H9 (cell line): ENCODE data around the gene PPP1R16B. TPM values are rescaled to one million over a fixed set of nuclear protein-coding genes. Genes with fewer than 3 reads are reported as not detected.

ENCODE experiments used
- DNase-seq: peaks from one replicate; pipeline ENCODE4 v3.0.0-alpha.2; 2017
- H2AFZ ChIP-seq: one replicate; pipeline ENCODE4 v1.6.1; 2013; ENCODE audit warnings: mild to moderate bottlenecking, low read length, control low read depth, moderate library complexity
- H2AK5ac ChIP-seq: 2 replicates; pipeline ENCODE4 v1.6.1; 2013; ENCODE audit warnings: low read length, control low read depth, mixed read lengths; ENCODE audit not compliant: insufficient read length
- H2BK120ac ChIP-seq: one replicate; pipeline ENCODE4 v1.6.1; 2013; ENCODE audit warnings: low read depth, mild to moderate bottlenecking, low read length, control low read depth, inconsistent platforms; ENCODE audit not compliant: poor library complexity, severe bottlenecking
- H2BK12ac ChIP-seq: 2 replicates; pipeline ENCODE4 v1.6.1; 2013; ENCODE audit warnings: low read length, control low read depth, mixed read lengths, low read depth; ENCODE audit not compliant: insufficient read length
- H2BK15ac ChIP-seq: 2 replicates; pipeline ENCODE4 v1.6.1; 2013; ENCODE audit warnings: low read depth, low read length, control low read depth
- H2BK20ac ChIP-seq: one replicate; pipeline ENCODE4 v1.6.1; 2013; ENCODE audit warnings: low read depth, mild to moderate bottlenecking, low read length, control low read depth, inconsistent platforms; ENCODE audit not compliant: poor library complexity, severe bottlenecking
- H2BK5ac ChIP-seq: 2 replicates; pipeline ENCODE4 v1.6.1; 2013; ENCODE audit warnings: low read length, control low read depth, mixed read lengths; ENCODE audit not compliant: insufficient read length
- H3K14ac ChIP-seq: 2 replicates; pipeline ENCODE4 v1.6.1; 2013; ENCODE audit warnings: low read length, control low read depth; ENCODE audit not compliant: insufficient read depth
- H3K18ac ChIP-seq: 2 replicates; pipeline ENCODE4 v1.6.1; 2013; ENCODE audit warnings: low read depth, mild to moderate bottlenecking, mixed read lengths, low read length, control low read depth; ENCODE audit not compliant: insufficient read length
- H3K23ac ChIP-seq: 2 replicates; pipeline ENCODE4 v1.6.1; 2013; ENCODE audit warnings: low read length, control low read depth, mixed read lengths, low read depth; ENCODE audit not compliant: insufficient read length
- H3K23me2 ChIP-seq: 2 replicates; pipeline ENCODE4 v1.6.1; 2013; ENCODE audit warnings: low read depth, mild to moderate bottlenecking, mixed read lengths, low read length, control low read depth; ENCODE audit not compliant: insufficient read length, poor library complexity, severe bottlenecking
- H3K27ac ChIP-seq: 2 replicates; pipeline ENCODE4 v1.5.1; 2013; ENCODE audit warnings: low read length, control low read depth, mixed read lengths, low read depth; ENCODE audit not compliant: insufficient read length
- H3K27me3 ChIP-seq: 2 replicates; pipeline ENCODE4 v1.6.1; 2013; ENCODE audit warnings: low read length, control low read depth, inconsistent platforms; ENCODE audit not compliant: insufficient read depth
- H3K4ac ChIP-seq: 2 replicates; pipeline ENCODE4 v1.6.1; 2013; ENCODE audit warnings: low read depth, mild to moderate bottlenecking, control low read depth, inconsistent platforms, low read length, moderate library complexity
- H3K4me1 ChIP-seq: 2 replicates; pipeline ENCODE4 v1.6.1; 2013; ENCODE audit warnings: low read length, control low read depth, inconsistent platforms; ENCODE audit not compliant: insufficient read depth
- H3K4me2 ChIP-seq: 2 replicates; pipeline ENCODE4 v1.6.1; 2013; ENCODE audit warnings: low read length, control low read depth, mixed read lengths; ENCODE audit not compliant: insufficient read length, insufficient read depth
- H3K56ac ChIP-seq: 2 replicates; pipeline ENCODE4 v1.6.1; 2013; ENCODE audit warnings: low read depth, mild to moderate bottlenecking, mixed read lengths, low read length, control low read depth; ENCODE audit not compliant: insufficient read length
- H3K79me1 ChIP-seq: 2 replicates; pipeline ENCODE4 v1.6.1; 2013; ENCODE audit warnings: low read depth, mild to moderate bottlenecking, moderate library complexity, low read length, control low read depth, inconsistent platforms; ENCODE audit not compliant: insufficient read depth, poor library complexity, severe bottlenecking
- H3K79me2 ChIP-seq: 2 replicates; pipeline ENCODE4 v1.6.1; 2013; ENCODE audit warnings: low read length, control low read depth, inconsistent platforms; ENCODE audit not compliant: insufficient read depth
- H3K9ac ChIP-seq: 2 replicates; pipeline ENCODE4 v1.6.1; 2013; ENCODE audit warnings: low read length, control low read depth, mixed read lengths; ENCODE audit not compliant: insufficient read length; ENCODE audit errors: extremely low read depth
- H3K9me3 ChIP-seq: one replicate; pipeline ENCODE4 v1.6.1; 2013; ENCODE audit warnings: low read depth, low read length, inconsistent platforms; ENCODE audit not compliant: control insufficient read depth
- H3T11ph ChIP-seq: one replicate; pipeline ENCODE4 v1.6.1; 2013; ENCODE audit warnings: mild to moderate bottlenecking, low read length, control low read depth, inconsistent platforms
- H4K20me1 ChIP-seq: one replicate; pipeline ENCODE4 v1.6.1; 2013; ENCODE audit not compliant: control insufficient read depth, insufficient read length, insufficient read depth
- H4K5ac ChIP-seq: 2 replicates; pipeline ENCODE4 v1.6.1; 2013; ENCODE audit warnings: low read depth, mild to moderate bottlenecking, mixed read lengths, low read length, control low read depth; ENCODE audit not compliant: insufficient read length
- H4K8ac ChIP-seq: replicated peaks from 2 replicates; pipeline ENCODE4 v1.6.1; 2013; ENCODE audit warnings: low read length, control low read depth, mixed read lengths, low read depth; ENCODE audit not compliant: insufficient read length
- H4K91ac ChIP-seq: 2 replicates; pipeline ENCODE4 v1.6.1; 2013; ENCODE audit warnings: low read depth, mild to moderate bottlenecking, moderate library complexity, mixed read lengths, low read length, control low read depth; ENCODE audit not compliant: insufficient read length
- H3K27ac Mint-ChIP-seq, 3 experiments: 2 replicates in 2 of 3; 3 replicates in 1 of 3; pipeline ENCODE4 v1.8.0; 2020 to 2021; ENCODE audit warnings: mixed read lengths in 3 of 3, mild to moderate bottlenecking in 1 of 3, moderate library complexity in 1 of 3
- H3K27me3 Mint-ChIP-seq: 2 replicates; pipeline ENCODE4 v1.8.0; 2021; ENCODE audit warnings: low read depth, mild to moderate bottlenecking, moderate library complexity, mixed read lengths
- H3K36me3 Mint-ChIP-seq, 3 experiments: 2 replicates in 2 of 3; 3 replicates in 1 of 3; pipeline ENCODE4 v1.8.0; 2020 to 2021; ENCODE audit warnings: low read depth in 3 of 3, mixed read lengths in 3 of 3; ENCODE audit not compliant: insufficient read depth in 1 of 3
- H3K4me1 Mint-ChIP-seq, 2 experiments: 2 replicates each; pipeline ENCODE4 v1.8.0; 2020; ENCODE audit warnings: mixed read lengths in 2 of 2
- H3K4me3 Mint-ChIP-seq, 2 experiments: 2 replicates in 1 of 2; 3 replicates in 1 of 2; pipeline ENCODE4 v1.8.0; 2020 to 2021; ENCODE audit warnings: mild to moderate bottlenecking in 2 of 2, mixed read lengths in 2 of 2, moderate library complexity in 1 of 2
- H3K9me3 Mint-ChIP-seq, 2 experiments: 2 replicates in 1 of 2; 3 replicates in 1 of 2; pipeline ENCODE4 v1.8.0; 2020; ENCODE audit warnings: mild to moderate bottlenecking in 2 of 2, mixed read lengths in 2 of 2, moderate library complexity in 1 of 2
- CTCF ChIP-seq: fragments of 200-600 bp; sonication (generic); conservative IDR thresholded peaks from 3 replicates; pipeline ENCODE4 v1.8.0; 2021; ENCODE audit warnings: antibody characterized with exemption, mild to moderate bottlenecking
- WGBS: extraction: QIAGEN DNeasy Blood & Tissue Kit; methylation state at CpG from one replicate; pipeline ENCODE4 v1.1.7; 2013; ENCODE audit warnings: missing lambda C conversion rate, low lambda C conversion rate, mixed read lengths; ENCODE audit not compliant: insufficient read length; ENCODE audit errors: extremely low coverage; 5-methylcytosine and 5-hydroxymethylcytosine counted together
- total RNA-seq: library from RNA; stranded (reverse); gene quantifications from 2 replicates; pipeline ENCODE4 v1.2.1, GENCODE V29; 2021

The PPP1R16B gene
- total RNA-seq, 1 experiment from 2014 or later = 8.2 TPM

GRCh38 chr20:38809942-38810341, 4.4 kb downstream of the PPP1R16B start:
- Histone ChIP-seq H2BK120ac (no peak overlapping the region), H3K56ac (no peak overlapping the region), H3K9me3 (no peaks in the 10 kb centered on the region), H3K27ac (no peak overlapping the region), H4K20me1 (no peaks in the 10 kb centered on the region), H3K79me2 (no peaks in the 10 kb centered on the region), H3K4me2 (no peak overlapping the region), H3K9ac (no peak overlapping the region), H2BK20ac (no peak overlapping the region), H2AK5ac (no peak overlapping the region), H3K79me1 (no peaks in the 10 kb centered on the region), H3K18ac (no peak overlapping the region), H3K4me1 (peaks cover 3% of the 10 kb centered on the region; the same call in 1 of the 2 replicates), H4K5ac (no peak overlapping the region), H2BK12ac (no peak overlapping the region), H3K27me3 (no peaks in the 10 kb centered on the region), H3K14ac (no peak overlapping the region; the same call in 1 of the 2 replicates), H4K8ac (no peak overlapping the region), H3K4ac (no peak overlapping the region), H2AFZ (no peak overlapping the region), H3T11ph (no peak overlapping the region), H4K91ac (no peak overlapping the region), H3K23me2 (peaks cover 19% of the 10 kb centered on the region), H3K23ac (no peak overlapping the region), H2BK5ac (no peak overlapping the region), H2BK15ac (no peak overlapping the region)
- TF ChIP-seq CTCF = no peak
- peaks cover 20 to 27% of the 10 kb centered on the region in 2 experiments for H3K4me1 Mint-ChIP-seq
- peaks cover 25% of the 10 kb centered on the region for H3K27me3 Mint-ChIP-seq
- no peak overlapping the region for H3K27ac Mint-ChIP-seq
- no CpG with 5 or more reads among the region's 6 CpGs for WGBS
- H3K9me3 Mint-ChIP-seq = no peaks in the 10 kb centered on the region
- DNase-seq = peak; percentile 17
- H3K36me3 Mint-ChIP-seq = peaks cover 0 to 6% (median 0%) of the 10 kb centered on the region in 3 experiments; a peak in 4 of 7 replicates
- no peak overlapping the region for H3K4me3 Mint-ChIP-seq
